Measurements from ENCODE around the gene ITGB2. TPM values are rescaled to one million over a fixed set of nuclear protein-coding genes. Genes with fewer than 3 reads are reported as not detected.

ITGB2 gene
- total RNA-seq, 2 donors from 2014 or later = 161 to 166 TPM

GRCh38 chr21:44838951-44839350, 81.7 kb downstream of the ITGB2 start:
- DNase-seq (ENCODE audit: low spot score) (no peak), ATAC-seq (ENCODE audit: insufficient number of reproducible peaks, low FRiP score, low read depth) (no peak)
- no peak overlapping the region for H3K27ac ChIP-seq
- no peaks in the 10 kb centered on the region for H3K36me3 ChIP-seq
- no peak overlapping the region for H3K4me3 ChIP-seq
- no peaks in the 10 kb centered on the region for H3K27me3 ChIP-seq (replicated peaks; ENCODE audit: insufficient read depth)
- no peaks in the 10 kb centered on the region for H3K9me3 ChIP-seq
- H3K4me1 ChIP-seq (ENCODE audit: control insufficient read depth in 1 of 2, low read depth in 2 of 2) = no peaks in the 10 kb centered on the region
- no peak for TF ChIP-seq CTCF (IDR thresholded peaks at IDR 0.05)

- no peaks in the 10 kb centered on the region for H3K27me3 ChIP-seq (replicated peaks; ENCODE audit: insufficient read depth)
- DNase-seq (ENCODE audit: low spot score) = no peak
- H3K36me3 ChIP-seq = no peaks in the 10 kb centered on the region
- no peak overlapping the region for H3K27ac ChIP-seq
- no peak for TF ChIP-seq CTCF (IDR thresholded peaks at IDR 0.05)
- no peak for ATAC-seq (ENCODE audit: insufficient number of reproducible peaks, low FRiP score, low read depth)
- no peaks in the 10 kb centered on the region for H3K4me1 ChIP-seq (ENCODE audit: control insufficient read depth in 1 of 2, low read depth in 2 of 2)
- H3K9me3 ChIP-seq = no peaks in the 10 kb centered on the region
- no peak overlapping the region for H3K4me3 ChIP-seq
Observed at GRCh38 chr21:44838039-44838895, 82.4 kb downstream of the ITGB2 start.

- no peaks in the 10 kb centered on the region for H3K27me3 ChIP-seq (replicated peaks; ENCODE audit: insufficient read depth)
- ATAC-seq (ENCODE audit: insufficient number of reproducible peaks, low FRiP score, low read depth) = no peak
- no peak for TF ChIP-seq CTCF (IDR thresholded peaks at IDR 0.05)
- H3K27ac ChIP-seq = no peak overlapping the region
- no peaks in the 10 kb centered on the region for H3K36me3 ChIP-seq
- no peak for DNase-seq (ENCODE audit: low spot score)
- no peaks in the 10 kb centered on the region for H3K9me3 ChIP-seq
- H3K4me3 ChIP-seq = no peak overlapping the region
- H3K4me1 ChIP-seq (ENCODE audit: control insufficient read depth in 1 of 2, low read depth in 2 of 2) = no peaks in the 10 kb centered on the region
Observed at GRCh38 chr21:44837537-44837936, 83.2 kb downstream of the ITGB2 start.

- no peak for TF ChIP-seq CTCF (IDR thresholded peaks at IDR 0.05)
- Histone ChIP-seq H3K27me3 (replicated peaks; ENCODE audit: insufficient read depth) (no peaks in the 10 kb centered on the region), H3K4me3 (no peak overlapping the region), H3K27ac (no peak overlapping the region), H3K4me1 (ENCODE audit: control insufficient read depth in 1 of 2, low read depth in 2 of 2) (no peaks in the 10 kb centered on the region), H3K36me3 (no peaks in the 10 kb centered on the region), H3K9me3 (no peaks in the 10 kb centered on the region)
- ATAC-seq (ENCODE audit: insufficient number of reproducible peaks, low FRiP score, low read depth) (no peak), DNase-seq (ENCODE audit: low spot score) (no peak)
Observed at GRCh38 chr21:44836666-44837471, 83.8 kb downstream of the ITGB2 start.

- H3K36me3 ChIP-seq = no peaks in the 10 kb centered on the region
- ATAC-seq (ENCODE audit: insufficient number of reproducible peaks, low FRiP score, low read depth) (no peak), DNase-seq (ENCODE audit: low spot score) (no peak)
- no peak overlapping the region for H3K27ac ChIP-seq
- H3K4me1 ChIP-seq (ENCODE audit: control insufficient read depth in 1 of 2, low read depth in 2 of 2) = no peaks in the 10 kb centered on the region
- no peak overlapping the region for H3K4me3 ChIP-seq
- no peaks in the 10 kb centered on the region for H3K9me3 ChIP-seq
- H3K27me3 ChIP-seq (replicated peaks; ENCODE audit: insufficient read depth) = no peaks in the 10 kb centered on the region
- TF ChIP-seq CTCF (IDR thresholded peaks at IDR 0.05) = no peak
Observed at GRCh38 chr21:44836349-44836665, 84.4 kb downstream of the ITGB2 start.
